Activated CD8-positive, alpha-beta T cell treated with anti-CD3 and anti-CD28 coated beads for 36 hours (primary cell): ENCODE measurements around the gene ADAMTS4. TPM values are rescaled to one million over a fixed set of nuclear protein-coding genes. Genes with fewer than 3 reads are reported as not detected.

ENCODE experiments used
- ATAC-seq: fragments of 200-7000 bp; cut with Tn5 transposase; one replicate; pipeline ENCODE4 v1.10.0; 2021; ENCODE audit warnings: mild to moderate bottlenecking, moderate library complexity
- CTCF ChIA-PET: fragments of 350-600 bp; sonication (Branson Sonifier 250); formaldehyde crosslinking; loops from one replicate; lab custom pipeline; 2021; ENCODE audit warnings: antibody characterized with exemption; lab: Charles Lee
- POLR2A ChIA-PET: fragments of 350-600 bp; sonication (Branson Sonifier 250); formaldehyde crosslinking; loops from one replicate; lab custom pipeline; 2021; ENCODE audit warnings: antibody characterized with exemption; lab: Charles Lee
- DNase-seq: peaks from one replicate; pipeline ENCODE4 v3.0.0-alpha.2; 2020
- H3K27ac Mint-ChIP-seq: one replicate; pipeline ENCODE4 v1.8.0; 2021; ENCODE audit warnings: mild to moderate bottlenecking, mixed read lengths
- H3K27me3 Mint-ChIP-seq: one replicate; pipeline ENCODE4 v1.8.0; 2021; ENCODE audit warnings: mixed read lengths
- H3K36me3 Mint-ChIP-seq: one replicate; pipeline ENCODE4 v1.8.0; 2021; ENCODE audit warnings: low read depth, mixed read lengths
- H3K4me1 Mint-ChIP-seq: one replicate; pipeline ENCODE4 v1.8.0; 2021; ENCODE audit warnings: low read depth, mixed read lengths
- H3K4me3 Mint-ChIP-seq: one replicate; pipeline ENCODE4 v1.8.0; 2021; ENCODE audit warnings: mild to moderate bottlenecking, moderate library complexity, mixed read lengths
- H3K9me3 Mint-ChIP-seq: one replicate; pipeline ENCODE4 v1.8.0; 2021; ENCODE audit warnings: mixed read lengths
- intact Hi-C: fragments of 100-400 bp; cut with micrococcal nuclease; formaldehyde crosslinking; loops from one replicate; pipeline ENCODE4 v1.10.0; 2022
- total RNA-seq, 2 experiments: library from RNA; stranded (reverse); gene quantifications; one replicate each; pipeline ENCODE4 v1.2.3, GENCODE V29; 2021
- TF ChIP-seq, protein P1 (sequence below): fragments of 200-600 bp; IDR thresholded peaks from one replicate; pipeline ENCODE4 v1.8.0; 2022; ENCODE audit warnings: antibody characterized with exemption, mild to moderate bottlenecking

ADAMTS4 gene
- total RNA-seq, 2 experiments from 2014 or later, result 1.1 to 1.8 TPM

DNA sequence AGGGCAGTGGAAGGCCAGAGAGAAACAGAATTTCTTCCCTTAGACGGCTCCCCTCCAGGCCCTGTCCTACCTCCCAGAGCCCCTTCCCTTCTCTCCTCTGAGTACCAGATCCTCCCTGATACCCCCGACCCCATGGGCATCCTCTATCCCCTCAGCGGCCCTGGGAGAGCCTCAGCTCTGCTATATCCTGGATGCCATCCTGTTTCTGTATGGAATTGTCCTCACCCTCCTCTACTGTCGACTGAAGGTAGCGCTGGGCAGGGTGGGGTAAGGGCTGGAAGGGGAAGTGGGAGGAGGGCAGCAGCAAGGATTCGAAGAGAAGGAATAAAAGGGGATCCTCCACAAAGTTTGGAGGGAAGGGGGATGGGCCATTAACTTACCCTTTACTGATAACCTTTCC, 19.0 kb upstream of the ADAMTS4 start:
- H3K27ac Mint-ChIP-seq, result peak overlapping the region; percentile 76

DNA sequence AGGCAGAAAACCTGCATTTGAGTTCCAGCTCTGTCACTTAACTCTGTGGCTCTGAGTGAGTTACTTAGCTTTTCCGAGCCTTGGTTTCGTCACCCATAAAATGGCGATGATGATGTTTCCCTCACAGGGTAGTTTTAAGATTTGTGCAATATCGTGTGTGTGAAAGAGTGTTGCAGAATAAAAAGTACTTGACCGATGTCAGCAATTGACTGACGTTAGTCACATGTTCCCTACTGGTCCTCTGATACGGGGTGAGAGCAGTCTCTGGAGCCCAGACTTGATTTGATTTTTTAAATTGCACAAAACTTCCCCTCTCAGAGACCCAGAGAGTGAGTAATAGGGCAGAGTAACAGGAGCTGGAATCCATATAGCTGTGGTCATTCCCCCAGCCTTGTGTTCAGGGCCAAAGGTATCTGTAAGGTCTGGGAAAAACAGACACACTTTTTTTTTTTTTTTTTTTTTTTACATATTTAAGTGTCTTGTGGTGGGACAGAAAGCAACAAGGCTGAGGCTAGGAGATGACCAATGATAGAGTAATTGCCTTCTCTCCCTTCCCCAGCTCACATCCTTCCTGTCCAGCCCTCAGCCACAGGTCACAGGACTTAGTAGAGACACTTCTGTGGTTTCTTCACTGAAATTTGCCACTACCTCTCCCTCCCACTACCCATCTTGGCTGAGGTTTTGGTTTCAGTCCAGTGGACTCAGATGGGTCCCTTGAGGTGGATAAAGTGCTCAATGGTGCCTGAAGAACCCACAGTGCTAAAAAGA, 18.3 kb upstream of the ADAMTS4 start:
- intact Hi-C loops, result no loop called here
- Mint-ChIP-seq H3K9me3 (no peaks in the 10 kb centered on the region), H3K27me3 (no peaks in the 10 kb centered on the region), H3K27ac (peak overlapping the region; percentile 76), H3K4me3 (no peak overlapping the region), H3K4me1 (peaks cover 54% of the 10 kb centered on the region), H3K36me3 (peaks cover 25% of the 10 kb centered on the region)
- TF ChIP-seq, protein P1, sequence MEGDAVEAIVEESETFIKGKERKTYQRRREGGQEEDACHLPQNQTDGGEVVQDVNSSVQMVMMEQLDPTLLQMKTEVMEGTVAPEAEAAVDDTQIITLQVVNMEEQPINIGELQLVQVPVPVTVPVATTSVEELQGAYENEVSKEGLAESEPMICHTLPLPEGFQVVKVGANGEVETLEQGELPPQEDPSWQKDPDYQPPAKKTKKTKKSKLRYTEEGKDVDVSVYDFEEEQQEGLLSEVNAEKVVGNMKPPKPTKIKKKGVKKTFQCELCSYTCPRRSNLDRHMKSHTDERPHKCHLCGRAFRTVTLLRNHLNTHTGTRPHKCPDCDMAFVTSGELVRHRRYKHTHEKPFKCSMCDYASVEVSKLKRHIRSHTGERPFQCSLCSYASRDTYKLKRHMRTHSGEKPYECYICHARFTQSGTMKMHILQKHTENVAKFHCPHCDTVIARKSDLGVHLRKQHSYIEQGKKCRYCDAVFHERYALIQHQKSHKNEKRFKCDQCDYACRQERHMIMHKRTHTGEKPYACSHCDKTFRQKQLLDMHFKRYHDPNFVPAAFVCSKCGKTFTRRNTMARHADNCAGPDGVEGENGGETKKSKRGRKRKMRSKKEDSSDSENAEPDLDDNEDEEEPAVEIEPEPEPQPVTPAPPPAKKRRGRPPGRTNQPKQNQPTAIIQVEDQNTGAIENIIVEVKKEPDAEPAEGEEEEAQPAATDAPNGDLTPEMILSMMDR, result no peak
- ATAC-seq, result peak; percentile 70
- no peak for DNase-seq
- POLR2A ChIA-PET, result interaction anchor here (0.6 to 2.2 kb wide), 6 partner anchors 8 to 41 kb away, joined by 3 to 18 read pairs (median 4); partner anchors contain the start of genes NDUFS2 and TOMM40L
- CTCF ChIA-PET, result interaction anchor here (1.3 to 15.8 kb wide), 6 partner anchors 9 to 165 kb away, joined by 3 to 306 read pairs (median 27); partner anchors contain the start of genes ADAMTS4, NDUFS2 and TOMM40L

More for the DNA sequence above, 19.0 kb upstream of the ADAMTS4 start:
- peaks cover 54% of the 10 kb centered on the region for H3K4me1 Mint-ChIP-seq
- TF ChIP-seq, protein P1, result no peak
- H3K27me3 Mint-ChIP-seq, result no peaks in the 10 kb centered on the region
- ChIA-PET POLR2A (interaction anchor here (1.0 to 9.4 kb wide), 3 partner anchors 16 to 41 kb away, joined by 3 to 82 read pairs (median 3); partner anchors contain the start of genes ADAMTS4 and NDUFS2), CTCF (interaction anchor here (1.3 to 15.8 kb wide), 5 partner anchors 8 to 164 kb away, joined by 3 to 306 read pairs (median 28); partner anchors contain the start of genes ADAMTS4, NDUFS2 and TOMM40L)
- H3K36me3 Mint-ChIP-seq, result peaks cover 21% of the 10 kb centered on the region
- DNase-seq (no peak), ATAC-seq (no peak)
- no peak overlapping the region for H3K4me3 Mint-ChIP-seq
- no peaks in the 10 kb centered on the region for H3K9me3 Mint-ChIP-seq
- intact Hi-C loops, result no loop called here

GRCh38 chr1:161215076-161215475, 16.2 kb upstream of the ADAMTS4 start, which contains the start of gene FCER1G:
Gene FCER1G, plus strand, starts transcription at chr1:161215295. Its CDS starts 27 bp downstream, at chr1:161215322.
- Mint-ChIP-seq H3K27me3 (no peaks in the 10 kb centered on the region), H3K9me3 (no peaks in the 10 kb centered on the region), H3K27ac (peak within 1 kb of the TSS; percentile 61), H3K4me1 (peaks cover 45% of the 10 kb centered on the region), H3K36me3 (peaks cover 38% of the 10 kb centered on the region), H3K4me3 (no peak within 1 kb of the TSS)
- intact Hi-C loops, result no loop called here
- ATAC-seq, result no peak
- POLR2A ChIA-PET, result interaction anchor here (1.7 to 2.2 kb wide), 2 partner anchors 10 to 13 kb away, joined by 4 to 18 read pairs; partner anchors contain the start of genes NDUFS2 and TOMM40L
- CTCF ChIA-PET, result interaction anchor here (1.2 to 18.7 kb wide), 6 partner anchors 8 to 76 kb away, joined by 3 to 306 read pairs (median 31); partner anchors contain the start of genes ADAMTS4, APOA2, NDUFS2 and PPOX
- no peak for DNase-seq
- TF ChIP-seq, protein P1, result no peak

- CTCF ChIA-PET, result interaction anchor here (6.6 to 18.7 kb wide), 2 partner anchors 9 to 23 kb away, joined by 36 to 306 read pairs; partner anchors contain the start of genes APOA2 and TOMM40L
- ATAC-seq (no peak), DNase-seq (no peak)
- no peaks in the 10 kb centered on the region for H3K27me3 Mint-ChIP-seq
- intact Hi-C loops, result no loop called here
- POLR2A ChIA-PET, result no interaction called here
- TF ChIP-seq, protein P1, result no peak
- peaks cover 45% of the 10 kb centered on the region for H3K36me3 Mint-ChIP-seq
- H3K9me3 Mint-ChIP-seq, result no peaks in the 10 kb centered on the region
- peaks cover 45% of the 10 kb centered on the region for H3K4me1 Mint-ChIP-seq
- H3K4me3 Mint-ChIP-seq, result no peak overlapping the region
- no peak overlapping the region for H3K27ac Mint-ChIP-seq
These were observed 15.5 kb upstream of the ADAMTS4 start for GRCh38 chr1:161214369-161214768.
